IPS-18a (cell line): Measurements from ENCODE around the gene CKAP4.

Source experiments
- H3K27ac ChIP-seq: one replicate; pipeline ENCODE4 v1.5.1; 2013; ENCODE audit warnings: low read length
- H3K27me3 ChIP-seq: one replicate; pipeline ENCODE4 v1.6.1; 2013; ENCODE audit warnings: mild to moderate bottlenecking, low read length; ENCODE audit not compliant: control insufficient read depth, insufficient read depth
- H3K36me3 ChIP-seq: one replicate; pipeline ENCODE4 v1.6.1; 2013; ENCODE audit warnings: low read depth, low read length; ENCODE audit not compliant: control insufficient read depth
- H3K4me1 ChIP-seq: one replicate; pipeline ENCODE4 v1.6.1; 2013; ENCODE audit warnings: low read depth, low read length; ENCODE audit not compliant: control insufficient read depth
- H3K4me3 ChIP-seq: one replicate; pipeline ENCODE4 v1.5.1; 2013; ENCODE audit warnings: low read length
- H3K9ac ChIP-seq: one replicate; pipeline ENCODE4 v1.6.1; 2013; ENCODE audit warnings: mild to moderate bottlenecking, low read length, moderate library complexity
- H3K9me3 ChIP-seq: one replicate; pipeline ENCODE4 v1.6.1; 2013; ENCODE audit warnings: low read depth, low read length; ENCODE audit not compliant: control insufficient read depth

Gene CKAP4

GRCh38 chr12:106192659-106193393, 55.0 kb downstream of the CKAP4 start:
- H3K27me3 ChIP-seq = no peaks in the 10 kb centered on the region
- H3K27ac ChIP-seq = no peak overlapping the region
- no peak overlapping the region for H3K9ac ChIP-seq
- H3K4me1 ChIP-seq = peaks cover 6% of the 10 kb centered on the region
- H3K36me3 ChIP-seq = no peaks in the 10 kb centered on the region
- no peaks in the 10 kb centered on the region for H3K9me3 ChIP-seq
- H3K4me3 ChIP-seq = no peak overlapping the region

- H3K9me3 ChIP-seq = no peaks in the 10 kb centered on the region
- peaks cover 13% of the 10 kb centered on the region for H3K4me1 ChIP-seq
- H3K27ac ChIP-seq = no peak overlapping the region
- H3K9ac ChIP-seq = no peak overlapping the region
- no peak overlapping the region for H3K4me3 ChIP-seq
- H3K27me3 ChIP-seq = no peaks in the 10 kb centered on the region
- no peaks in the 10 kb centered on the region for H3K36me3 ChIP-seq
Observed at GRCh38 chr12:106190581-106190980, 57.2 kb downstream of the CKAP4 start.

- H3K36me3 ChIP-seq = no peaks in the 10 kb centered on the region
Observed at GRCh38 chr12:106189341-106189740, 58.5 kb downstream of the CKAP4 start.

GRCh38 chr12:106188256-106188655, 59.6 kb downstream of the CKAP4 start:
- no peaks in the 10 kb centered on the region for H3K36me3 ChIP-seq
- no peak overlapping the region for H3K9ac ChIP-seq
- H3K9me3 ChIP-seq = no peaks in the 10 kb centered on the region
- H3K4me1 ChIP-seq = peaks cover 13% of the 10 kb centered on the region
- H3K4me3 ChIP-seq = no peak overlapping the region
- no peaks in the 10 kb centered on the region for H3K27me3 ChIP-seq
- H3K27ac ChIP-seq = no peak overlapping the region

More at GRCh38 chr12:106189341-106189740, 58.5 kb downstream of the CKAP4 start:
- Histone ChIP-seq H3K9me3 (no peaks in the 10 kb centered on the region), H3K27ac (no peak overlapping the region), H3K4me3 (no peak overlapping the region), H3K9ac (no peak overlapping the region), H3K27me3 (no peaks in the 10 kb centered on the region), H3K4me1 (peaks cover 13% of the 10 kb centered on the region)
